T-helper 1 cell treated with Interleukin-12 subunit alpha and Interleukin-12 subunit beta and Interleukin-4 antibody, amounts not matched to agents 30 ng/mL and 1 ng/mL, for 36 hours (primary cell): ENCODE results near the gene MARCHF9. TPM values are rescaled to one million over a fixed set of nuclear protein-coding genes. Genes with fewer than 3 reads are reported as not detected.

Experiments used
- intact Hi-C: fragments of 100-400 bp; cut with micrococcal nuclease; formaldehyde crosslinking; loops from one replicate; pipeline ENCODE4 v1.15.1; 2024
- total RNA-seq: library from RNA; stranded (reverse); gene quantifications from 2 replicates; pipeline ENCODE4 v1.2.3, GENCODE V29; 2022

The MARCHF9 gene
- total RNA-seq, 1 donor from 2014 or later, result 26.0 TPM

- intact Hi-C loops, result no loop called here
Measured at GRCh38 chr12:57737467-57738460, 17.1 kb upstream of the MARCHF9 start.

GRCh38 chr12:57738661-57739237, 16.2 kb upstream of the MARCHF9 start, which contains the start of gene AGAP2:
Gene AGAP2, minus strand, starts transcription at chr12:57738742. Its CDS starts 496 bp downstream, at chr12:57738246.
- intact Hi-C loops, result no loop called here

GRCh38 chr12:57739387-57739786, 15.5 kb upstream of the MARCHF9 start:
- intact Hi-C loops, result no loop called here

- intact Hi-C loops, result loop anchor here (2.0 to 5.0 kb wide), 6 partner anchors 15 to 1053 kb away; partner anchors contain the start of genes GLI1, INHBE, MARCHF9 and PRIM1
Measured at GRCh38 chr12:57739914-57740538, 14.9 kb upstream of the MARCHF9 start.

- intact Hi-C loops, result loop anchor here (1.0 to 5.0 kb wide), 9 partner anchors 14 to 1054 kb away; partner anchors contain the start of genes B4GALNT1, GLI1, INHBE and MARCHF9
Measured at GRCh38 chr12:57740656-57741412, 14.1 kb upstream of the MARCHF9 start.

- intact Hi-C loops, result loop anchor here (1.0 to 5.0 kb wide), 9 partner anchors 13 to 1054 kb away; partner anchors contain the start of genes B4GALNT1, GLI1, INHBE and MARCHF9
Measured at GRCh38 chr12:57741413-57741789, 13.5 kb upstream of the MARCHF9 start.

GRCh38 chr12:57741844-57742738, 12.8 kb upstream of the MARCHF9 start:
- intact Hi-C loops, result loop anchor here (1.0 to 5.0 kb wide), 10 partner anchors 13 to 1055 kb away; partner anchors contain the start of genes B4GALNT1, GLI1, INHBE and MARCHF9

- intact Hi-C loops, result loop anchor here (1.0 to 5.0 kb wide), 11 partner anchors 9 to 1056 kb away; partner anchors contain the start of genes CDK4, CTDSP2, DCTN2 and EEF1AKMT3
Measured at GRCh38 chr12:57743769-57744168, 11.1 kb upstream of the MARCHF9 start.

- intact Hi-C loops, result loop anchor here (1.0 to 5.0 kb wide), 11 partner anchors 8 to 1057 kb away; partner anchors contain the start of genes CDK4, CTDSP2, DCTN2 and EEF1AKMT3
Measured at GRCh38 chr12:57744194-57744776, 10.6 kb upstream of the MARCHF9 start.

- intact Hi-C loops, result loop anchor here (1.0 to 5.0 kb wide), 11 partner anchors 7 to 1058 kb away; partner anchors contain the start of genes CDK4, CTDSP2, DCTN2 and EEF1AKMT3
Measured at GRCh38 chr12:57744777-57745484, 10.0 kb upstream of the MARCHF9 start, which contains the start of gene TSPAN31. Gene TSPAN31, plus strand, starts transcription at chr12:57745039. Its CDS starts 116 bp downstream, at chr12:57745155.

- intact Hi-C loops, result loop anchor here (2.0 kb wide), 1 partner anchor 101 kb away; the partner anchor contains the start of gene CTDSP2
Measured at GRCh38 chr12:57745485-57745881, 9.4 kb upstream of the MARCHF9 start.

GRCh38 chr12:57746025-57746424, 8.9 kb upstream of the MARCHF9 start:
- intact Hi-C loops, result no loop called here

- intact Hi-C loops, result no loop called here
Measured at GRCh38 chr12:57749061-57749460, 5.8 kb upstream of the MARCHF9 start.

GRCh38 chr12:57750561-57751431, 4.1 kb upstream of the MARCHF9 start:
- intact Hi-C loops, result loop anchor here (5.0 to 10.0 kb wide), 7 partner anchors 523 to 1847 kb away; partner anchors contain the start of genes NACA, NEMP1, PYM1 and RAB5B

- intact Hi-C loops, result loop anchor here (5.0 to 10.0 kb wide), 7 partner anchors 524 to 1846 kb away; partner anchors contain the start of genes NACA, NEMP1, PYM1 and RAB5B
Measured at GRCh38 chr12:57751432-57751787, 3.5 kb upstream of the MARCHF9 start.

GRCh38 chr12:57751788-57752667, 2.9 kb upstream of the MARCHF9 start, which contains the start of gene CDK4:
Gene CDK4, minus strand, starts transcription at chr12:57752310. Its CDS starts 593 bp downstream, at chr12:57751717.
- intact Hi-C loops, result loop anchor here (1.0 to 10.0 kb wide), 18 partner anchors 8 to 1923 kb away; partner anchors contain the start of genes DCTN2, DDIT3, DNAJC14 and EEF1AKMT3
